ENCODE measurements around the gene COL27A1. TPM values are rescaled to one million over a fixed set of nuclear protein-coding genes. Genes with fewer than 3 reads are reported as not detected.
A peak's percentile ranks its signal among the peaks of the same experiment; 100 is the strongest.

Gene COL27A1
- total and polyA plus RNA-seq, 2 experiments from 2014 or later: 10.5 to 18.0 TPM

DNA sequence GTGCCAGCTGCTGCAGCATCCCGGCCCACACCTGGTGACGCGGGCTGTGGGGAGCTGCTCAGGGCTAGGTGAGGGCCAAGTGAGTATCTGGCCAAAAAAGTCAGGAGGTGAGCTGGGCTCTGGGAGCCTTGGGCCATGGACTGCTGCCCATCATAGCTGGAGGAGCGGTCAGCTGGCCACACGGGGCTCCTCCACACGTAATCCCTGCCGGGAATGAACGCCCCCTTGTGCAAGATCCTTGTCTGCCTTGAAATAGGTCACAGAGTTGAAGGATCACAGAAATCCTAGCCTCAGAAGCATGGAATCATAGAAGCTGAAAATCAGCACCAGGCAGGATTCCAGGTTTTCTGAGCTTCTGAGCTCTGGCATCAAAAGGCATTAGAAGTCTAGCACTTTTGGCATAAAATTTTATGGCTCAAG is 16.8 kb upstream of the COL27A1 start:
- Histone ChIP-seq H3K4me2 (no peak overlapping the region), H3K27ac (ENCODE audit: low read depth) (no peak overlapping the region), H3K79me2 (replicated peaks; ENCODE audit: insufficient read depth) (no peaks in the 10 kb centered on the region), H2AFZ (no peak overlapping the region), H3K27me3 (ENCODE audit: insufficient read depth) (no peaks in the 10 kb centered on the region), H4K20me1 (replicated peaks; ENCODE audit: insufficient read depth) (no peaks in the 10 kb centered on the region), H3K4me3 (no peak overlapping the region), H3K36me3 (ENCODE audit: insufficient read depth) (no peaks in the 10 kb centered on the region), H3K4me1 (ENCODE audit: insufficient read depth) (no peaks in the 10 kb centered on the region), H3F3A (replicated peaks; ENCODE audit: low read depth) (no peaks in the 10 kb centered on the region), H3K9me2 (ENCODE audit: insufficient read depth) (no peaks in the 10 kb centered on the region)
- Mint-ChIP-seq H3K27me3 (ENCODE audit: insufficient read depth, low read depth, poor library complexity) (peaks cover 12% of the 10 kb centered on the region), H3K36me3 (ENCODE audit: low read depth) (no peaks in the 10 kb centered on the region; the same call in 2 of the 3 replicates), H3K4me3 (no peak overlapping the region), H3K4me1 (no peaks in the 10 kb centered on the region), H3K27ac (no peak overlapping the region), H3K9me3 (no peaks in the 10 kb centered on the region; the same call in 2 of the 3 replicates)
- TF ChIP-seq ZNF114 (CRISPR knock-in tag; IDR thresholded peaks at IDR 0.05): no peak
- TF ChIP-seq, protein P1, sequence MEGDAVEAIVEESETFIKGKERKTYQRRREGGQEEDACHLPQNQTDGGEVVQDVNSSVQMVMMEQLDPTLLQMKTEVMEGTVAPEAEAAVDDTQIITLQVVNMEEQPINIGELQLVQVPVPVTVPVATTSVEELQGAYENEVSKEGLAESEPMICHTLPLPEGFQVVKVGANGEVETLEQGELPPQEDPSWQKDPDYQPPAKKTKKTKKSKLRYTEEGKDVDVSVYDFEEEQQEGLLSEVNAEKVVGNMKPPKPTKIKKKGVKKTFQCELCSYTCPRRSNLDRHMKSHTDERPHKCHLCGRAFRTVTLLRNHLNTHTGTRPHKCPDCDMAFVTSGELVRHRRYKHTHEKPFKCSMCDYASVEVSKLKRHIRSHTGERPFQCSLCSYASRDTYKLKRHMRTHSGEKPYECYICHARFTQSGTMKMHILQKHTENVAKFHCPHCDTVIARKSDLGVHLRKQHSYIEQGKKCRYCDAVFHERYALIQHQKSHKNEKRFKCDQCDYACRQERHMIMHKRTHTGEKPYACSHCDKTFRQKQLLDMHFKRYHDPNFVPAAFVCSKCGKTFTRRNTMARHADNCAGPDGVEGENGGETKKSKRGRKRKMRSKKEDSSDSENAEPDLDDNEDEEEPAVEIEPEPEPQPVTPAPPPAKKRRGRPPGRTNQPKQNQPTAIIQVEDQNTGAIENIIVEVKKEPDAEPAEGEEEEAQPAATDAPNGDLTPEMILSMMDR (conservative IDR thresholded peaks at IDR 0.05; ENCODE audit: low read depth in 2 of 2): peak in 1 of 2 experiments; percentile 41; a peak in 2 of 4 replicates
- DNase-seq (ENCODE audit: low spot score): no peak
- ATAC-seq: no peak

DNA sequence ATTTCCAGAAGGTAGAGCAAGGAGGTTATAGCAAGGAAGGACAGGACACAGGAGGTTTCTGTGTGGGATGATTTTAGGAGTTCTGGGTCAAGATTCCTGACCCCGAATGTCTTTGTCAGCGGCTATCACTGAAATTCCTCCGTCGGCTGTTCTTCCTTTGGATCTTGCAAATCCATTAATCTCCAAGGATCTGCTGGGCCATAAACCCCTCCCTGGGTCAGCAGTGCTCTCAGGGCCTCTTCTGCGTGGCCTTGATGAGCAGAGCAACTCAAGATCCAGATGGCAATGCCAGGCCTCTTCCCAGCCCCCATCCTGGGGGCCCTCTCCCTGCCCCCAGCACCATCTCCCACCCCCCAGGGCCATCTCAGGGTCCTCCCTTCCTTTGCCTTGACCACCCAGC is 16.3 kb upstream of the COL27A1 start:
- H2AFZ ChIP-seq: no peak overlapping the region
- Mint-ChIP-seq H3K4me3 (no peak overlapping the region), H3K27me3 (ENCODE audit: insufficient read depth, low read depth, poor library complexity) (peaks cover 12% of the 10 kb centered on the region)

DNA sequence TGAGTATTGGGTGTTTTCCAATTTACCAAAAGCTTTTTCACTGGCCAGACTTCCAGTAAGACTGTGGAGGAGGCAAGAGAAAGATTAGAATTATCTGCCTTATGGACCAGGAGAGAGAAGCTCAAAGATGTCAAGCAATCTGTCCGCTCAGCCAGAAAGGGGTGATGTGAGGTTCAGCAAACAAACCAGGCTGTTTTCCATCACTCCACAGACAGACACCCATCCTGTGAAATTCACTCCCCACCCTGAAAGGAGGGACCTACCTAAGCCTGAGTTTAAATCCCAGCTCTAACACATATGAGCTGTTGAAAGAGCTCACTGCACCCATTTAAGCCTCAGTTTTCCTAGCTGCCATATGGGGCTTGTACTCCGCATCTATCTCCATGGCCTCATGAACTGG is 14.9 kb upstream of the COL27A1 start:
- no peak overlapping the region for H3K27ac Mint-ChIP-seq
- ATAC-seq: no peak

More for the DNA sequence above, 16.3 kb upstream of the COL27A1 start:
- no peaks in the 10 kb centered on the region; the same call in 2 of the 3 replicates for H3K36me3 Mint-ChIP-seq (ENCODE audit: low read depth)
- TF ChIP-seq ZNF114 (CRISPR knock-in tag; IDR thresholded peaks at IDR 0.05) (no peak), CREB1 (CRISPR knock-in tag; IDR thresholded peaks at IDR 0.05; ENCODE audit: low read depth) (no peak), EZH2 (IDR thresholded peaks at IDR 0.05; ENCODE audit: low read depth, unreplicated experiment) (no peak)
- Histone ChIP-seq H3K4me1 (ENCODE audit: insufficient read depth) (no peaks in the 10 kb centered on the region), H3F3A (replicated peaks; ENCODE audit: low read depth) (no peaks in the 10 kb centered on the region), H3K9me2 (ENCODE audit: insufficient read depth) (no peaks in the 10 kb centered on the region), H3K4me2 (no peak overlapping the region), H3K4me3 (no peak overlapping the region), H3K79me2 (replicated peaks; ENCODE audit: insufficient read depth) (no peaks in the 10 kb centered on the region), H4K20me1 (replicated peaks; ENCODE audit: insufficient read depth) (no peaks in the 10 kb centered on the region), H3K27ac (ENCODE audit: low read depth) (no peak overlapping the region), H3K27me3 (ENCODE audit: insufficient read depth) (no peaks in the 10 kb centered on the region), H3K36me3 (ENCODE audit: insufficient read depth) (no peaks in the 10 kb centered on the region)
- H3K9me3 Mint-ChIP-seq: no peaks in the 10 kb centered on the region
- DNase-seq (ENCODE audit: low spot score): no peak
- no peak overlapping the region for H3K27ac Mint-ChIP-seq
- H3K4me1 Mint-ChIP-seq: no peaks in the 10 kb centered on the region
- no peak for ATAC-seq

More for the DNA sequence above, 14.9 kb upstream of the COL27A1 start:
- Histone ChIP-seq H3F3A (replicated peaks; ENCODE audit: low read depth) (no peaks in the 10 kb centered on the region), H3K79me2 (replicated peaks; ENCODE audit: insufficient read depth) (no peaks in the 10 kb centered on the region), H4K20me1 (replicated peaks; ENCODE audit: insufficient read depth) (no peaks in the 10 kb centered on the region), H3K4me1 (ENCODE audit: insufficient read depth) (no peaks in the 10 kb centered on the region), H2AFZ (no peak overlapping the region), H3K4me2 (no peak overlapping the region), H3K27ac (ENCODE audit: low read depth) (no peak overlapping the region), H3K36me3 (ENCODE audit: insufficient read depth) (no peaks in the 10 kb centered on the region), H3K27me3 (ENCODE audit: insufficient read depth) (no peaks in the 10 kb centered on the region), H3K9me2 (ENCODE audit: insufficient read depth) (no peaks in the 10 kb centered on the region), H3K4me3 (no peak overlapping the region)
- peaks cover 11% of the 10 kb centered on the region for H3K27me3 Mint-ChIP-seq (ENCODE audit: insufficient read depth, low read depth, poor library complexity)
- no peaks in the 10 kb centered on the region for H3K4me1 Mint-ChIP-seq
- TF ChIP-seq NANOG (IDR thresholded peaks at IDR 0.05; ENCODE audit: borderline replicate concordance): no peak
- no peak for TF ChIP-seq POLR2AphosphoS5 (IDR thresholded peaks at IDR 0.05; ENCODE audit: low read depth)
- no peaks in the 10 kb centered on the region; the same call in 2 of the 3 replicates for H3K36me3 Mint-ChIP-seq (ENCODE audit: low read depth)
- no peak for DNase-seq (ENCODE audit: low spot score)
- no peaks in the 10 kb centered on the region for H3K9me3 Mint-ChIP-seq
- no peak overlapping the region for H3K4me3 Mint-ChIP-seq

All from GM23338 (cell line).